K562 (cell line): Measurements from ENCODE around the gene SLC1A1. TPM values are rescaled to one million over a fixed set of nuclear protein-coding genes. Genes with fewer than 3 reads are reported as not detected.

Experiments
- ATAC-seq: fragments of 200-7000 bp; cut with Tn5 transposase; 3 replicates; pipeline ENCODE4 v1.9.1; 2020; ENCODE audit warnings: moderate library complexity
- BruUV-seq: library from RNA; stranded (reverse); fragments of 400-500 nt; replicated peaks from 2 replicates; lab custom pipeline; 2021; lab: Mats Ljungman, UMichigan
- CTCF ChIA-PET: fragments of 300-600 bp; formaldehyde crosslinking; extraction: SDS; loops from one replicate; lab custom pipeline; 2021; ENCODE audit warnings: low intra/inter-chr PET ratio; lab: Yijun Ruan, JAX
- POLR2A ChIA-PET: fragments of 300-600, 350-650 bp; sonication (Branson Sonifier 250); formaldehyde crosslinking; extraction: SDS; loops from one replicate; lab custom pipeline; 2021; ENCODE audit warnings: antibody characterized with exemption, inconsistent platforms; lab: Yijun Ruan, JAX
- DNase-seq, 4 experiments: peaks; one replicate each; pipeline versions ENCODE4 v3.0.0 to v3.0.0-alpha.2; 2011 to 2018; ENCODE audit warnings: low spot score in 3 of 4, mixed read lengths in 3 of 4; ENCODE audit errors: extremely low read depth in 1 of 4
- FAIRE-seq: peaks from 2 replicates; lab custom pipeline; 2011; peaks lifted over from hg19 to GRCh38; lab: Jason Lieb, UNC
- H2AFZ ChIP-seq: 2 replicates; pipeline ENCODE4 v1.6.0; 2011; ENCODE audit warnings: low read depth, low read length, control low read depth, inconsistent platforms
- H3K27ac ChIP-seq: fragments of 200-600 bp; 3 replicates; pipeline ENCODE4 v1.8.0; 2011; ENCODE audit warnings: low read depth, mild to moderate bottlenecking, control low read depth, inconsistent platforms, low read length, moderate library complexity, mixed read lengths; ENCODE audit errors: extremely low read depth
- H3K27me3 ChIP-seq, 2 experiments: fragments of 300-600 bp in 1 of 2; 2 replicates in 1 of 2; 3 replicates in 1 of 2; pipeline versions ENCODE4 v1.6.0 to v1.8.0; 2011; ENCODE audit warnings: inconsistent platforms in 2 of 2, low read length in 2 of 2, mild to moderate bottlenecking in 1 of 2, mixed read lengths in 1 of 2, moderate library complexity in 1 of 2; ENCODE audit not compliant: control insufficient read depth in 2 of 2, insufficient read depth in 2 of 2
- H3K36me3 ChIP-seq: fragments of 300-600 bp; 3 replicates; pipeline ENCODE4 v1.8.0; 2011; ENCODE audit warnings: mild to moderate bottlenecking, low read length, inconsistent platforms; ENCODE audit not compliant: control insufficient read depth, insufficient read depth
- H3K4me1 ChIP-seq, 2 experiments: fragments of 200-600 bp in 1 of 2; replicated peaks in 1 of 2; 2 replicates in 1 of 2; 3 replicates in 1 of 2; pipeline versions ENCODE4 v1.5.1 to v1.8.0; 2011; ENCODE audit warnings: inconsistent platforms in 2 of 2, low read length in 2 of 2, mild to moderate bottlenecking in 1 of 2, mixed read lengths in 1 of 2, moderate library complexity in 1 of 2; ENCODE audit not compliant: control insufficient read depth in 2 of 2, insufficient read depth in 2 of 2
- H3K4me2 ChIP-seq: 2 replicates; pipeline ENCODE4 v1.6.1; 2011; ENCODE audit warnings: low read length, control low read depth, inconsistent platforms, mixed read lengths; ENCODE audit not compliant: insufficient read depth
- H3K4me3 ChIP-seq: fragments of 200-600 bp; sonication (generic), shearing (Covaris generic); 2 replicates; pipeline ENCODE4 v1.5.1; 2016; ENCODE audit warnings: control low read depth, inconsistent platforms
- H3K79me2 ChIP-seq: fragments of 200-600 bp; 3 replicates; pipeline ENCODE4 v1.8.0; 2011; ENCODE audit warnings: low read length, inconsistent platforms; ENCODE audit not compliant: control insufficient read depth, insufficient read depth
- H3K9ac ChIP-seq, 2 experiments: 2 replicates each; pipeline versions ENCODE4 v1.6.0 to v1.6.1; 2011; ENCODE audit warnings: low read depth in 2 of 2, low read length in 2 of 2, control low read depth in 1 of 2, inconsistent platforms in 1 of 2, mild to moderate bottlenecking in 1 of 2, mixed read lengths in 1 of 2; ENCODE audit not compliant: insufficient read depth in 1 of 2
- H3K9me1 ChIP-seq: one replicate; pipeline ENCODE4 v1.6.0; 2011; ENCODE audit warnings: inconsistent platforms, mild to moderate bottlenecking, low read length, moderate library complexity; ENCODE audit not compliant: control insufficient read depth, insufficient read depth
- H3K9me3 ChIP-seq: replicated peaks from 2 replicates; pipeline ENCODE4 v1.5.1; 2011; ENCODE audit warnings: low read depth, low read length, inconsistent platforms; ENCODE audit not compliant: control insufficient read depth, insufficient read depth
- H4K20me1 ChIP-seq: replicated peaks from 2 replicates; pipeline ENCODE4 v1.6.1; 2011; ENCODE audit warnings: low read length, inconsistent platforms, mixed read lengths; ENCODE audit not compliant: control insufficient read depth, insufficient read depth
- ARID1B ChIP-seq: fragments of 450-650 bp; IDR thresholded peaks from 2 replicates; pipeline ENCODE4 v1.6.1; 2016; ENCODE audit warnings: antibody characterized with exemption, mild to moderate bottlenecking, inconsistent platforms
- CEBPZ ChIP-seq: fragments of 150-350 bp; IDR thresholded peaks from 2 replicates; pipeline ENCODE4 v1.6.1; 2014; ENCODE audit warnings: low read depth, mild to moderate bottlenecking, low read length, borderline replicate concordance
- CSDE1 ChIP-seq, 2 experiments: fragments of 450-650 bp; IDR thresholded peaks; 2 replicates each; pipeline ENCODE4 v1.6.1; 2016; ENCODE audit warnings: mild to moderate bottlenecking in 1 of 2
- PURB ChIP-seq: sonication (generic); formaldehyde crosslinking; IDR thresholded peaks from 2 replicates; pipeline ENCODE4 v1.9.0; 2021; ENCODE audit warnings: low read depth, mild to moderate bottlenecking, missing genetic modification reagents
- SMAD3 ChIP-seq: fragments of 450-650 bp; formaldehyde crosslinking; conservative IDR thresholded peaks from 2 replicates; pipeline ENCODE4 v1.4.0; 2020; ENCODE audit warnings: mild to moderate bottlenecking
- TCFL5 ChIP-seq: fragments of 250-450 bp; sonication (Bioruptor Pico); conservative IDR thresholded peaks from 2 replicates; pipeline ENCODE4 v1.6.1; 2021; ENCODE audit warnings: mild to moderate bottlenecking, moderate library complexity, matching md5 sums
- ZNF668 ChIP-seq: fragments of 250-450 bp; sonication (Bioruptor Pico); IDR thresholded peaks from 2 replicates; pipeline ENCODE4 v1.8.0; 2022; ENCODE audit warnings: mild to moderate bottlenecking, inconsistent platforms
- WGBS: fragments of 100-300 bp; shearing (Covaris generic); methylation state at CpG from one replicate; pipeline ENCODE4 v1.1.6; 2016; ENCODE audit warnings: low coverage, mixed read lengths; ENCODE audit not compliant: insufficient coverage; ENCODE audit errors: missing lambda C conversion rate; 5-methylcytosine and 5-hydroxymethylcytosine counted together
- in situ Hi-C: fragments of 300-500 bp; cut with MboI; formaldehyde crosslinking; loops from 4 replicates; pipeline ENCODE4 v1.15.0; 2018; ENCODE audit warnings: inconsistent platforms, mixed read lengths
- intact Hi-C: fragments of 100-400 bp; cut with micrococcal nuclease; formaldehyde crosslinking; loops from 2 replicates; pipeline ENCODE4 v1.14.2; 2022
- polyA plus RNA-seq, 8 experiments: library from polyadenylated mRNA; depleted of rRNA in 4 of 8; stranded (reverse) in 5 of 8; unstranded in 3 of 8; fragments of >200 nt; fragmentation: Nextera tagmentation in 2 of 8; fragmentation: Illumina TruSeq in 1 of 8; extraction: Ambion mirVana in 2 of 8; extraction: Trizol in 1 of 8; gene quantifications; 2 replicates each; pipeline versions ENCODE4 v1.2.1 to v1.2.3, GENCODE V29; 2011 to 2014; ENCODE audit warnings: inconsistent platforms in 1 of 8, missing spikeins in 1 of 8
- total RNA-seq, 7 experiments: library from RNA; depleted of rRNA in 6 of 7; stranded (reverse); fragments of >200 nt in 6 of 7; fragmentation: Illumina TruSeq in 2 of 7; extraction: Trizol in 2 of 7; gene quantifications; 2 replicates each; pipeline versions ENCODE4 v1.2.1 to v1.2.3, GENCODE V29; 2011 to 2021; ENCODE audit warnings: low replicate concordance in 1 of 7

The SLC1A1 gene
- total and polyA plus RNA-seq, 9 of the 15 experiments (the other 6 are each of a cell fraction or from before 2014, with no cell fraction given) = 0.11 to 0.16 TPM; not detected in 7

- ChIA-PET POLR2A (no interaction called here), CTCF (no interaction called here)
- Histone ChIP-seq H3K36me3 (no peaks in the 10 kb centered on the region), H3K4me3 (no peak overlapping the region), H3K9me1 (no peaks in the 10 kb centered on the region), H3K27me3 (no peaks in the 10 kb centered on the region), H4K20me1 (no peaks in the 10 kb centered on the region), H3K9me3 (no peaks in the 10 kb centered on the region), H3K4me1 (no peaks in the 10 kb centered on the region), H3K27ac (no peak overlapping the region), H3K79me2 (no peaks in the 10 kb centered on the region), H3K9ac (no peak overlapping the region), H3K4me2 (no peak overlapping the region), H2AFZ (no peak overlapping the region)
- no peak for ATAC-seq
- no peak for DNase-seq
- intact Hi-C loops (no loop called here), in situ Hi-C loops (no loop called here)
- WGBS = no CpG with 5 or more reads among the region's 1 CpG
- no peak for FAIRE-seq
- no TSS peak for BruUV-seq
- TF ChIP-seq PURB (no peak), ZNF668 (CRISPR knock-in tag) (no peak), SMAD3 (CRISPR knock-in tag) (no peak), TCFL5 (CRISPR knock-in tag) (no peak), CEBPZ (no peak), CSDE1 (IDR thresholded peaks at IDR 0.05) (no peak), ARID1B (no peak)
Observed at GRCh38 chr9:4497395-4497794, 7.1 kb downstream of the SLC1A1 start.
